ENCODE results near the gene KIAA0513. TPM values are rescaled to one million over a fixed set of nuclear protein-coding genes. Genes with fewer than 3 reads are reported as not detected.

Gene KIAA0513
- total RNA-seq, 4 donors from 2014 or later = 6.2 to 8.4 (median 7.5) TPM

DNA sequence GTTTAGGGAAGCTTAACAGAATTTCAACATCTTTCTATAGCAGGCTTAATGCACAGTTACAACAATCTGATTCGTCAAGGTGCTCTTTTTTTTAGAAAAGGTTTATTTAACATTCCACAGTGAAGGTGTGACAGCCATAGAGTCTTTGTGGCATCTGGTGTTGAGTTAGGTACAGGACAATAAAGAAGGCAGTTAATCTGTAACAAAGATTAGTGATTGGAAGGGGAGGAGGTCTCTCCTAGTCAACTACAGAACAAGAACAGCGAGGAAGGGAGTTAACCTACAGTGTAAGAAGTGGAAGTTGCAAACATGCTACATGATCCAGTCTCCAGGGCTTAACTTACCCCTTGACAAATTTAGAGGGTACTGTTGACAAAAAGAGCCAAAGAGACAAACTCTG lies 13.3 kb upstream of the KIAA0513 start:
- H3K4me1 ChIP-seq = peaks cover 16 to 27% of the 10 kb centered on the region in 2 donors
- no peak for TF ChIP-seq POLR2A (IDR thresholded peaks at IDR 0.05)
- TF ChIP-seq, protein P1, sequence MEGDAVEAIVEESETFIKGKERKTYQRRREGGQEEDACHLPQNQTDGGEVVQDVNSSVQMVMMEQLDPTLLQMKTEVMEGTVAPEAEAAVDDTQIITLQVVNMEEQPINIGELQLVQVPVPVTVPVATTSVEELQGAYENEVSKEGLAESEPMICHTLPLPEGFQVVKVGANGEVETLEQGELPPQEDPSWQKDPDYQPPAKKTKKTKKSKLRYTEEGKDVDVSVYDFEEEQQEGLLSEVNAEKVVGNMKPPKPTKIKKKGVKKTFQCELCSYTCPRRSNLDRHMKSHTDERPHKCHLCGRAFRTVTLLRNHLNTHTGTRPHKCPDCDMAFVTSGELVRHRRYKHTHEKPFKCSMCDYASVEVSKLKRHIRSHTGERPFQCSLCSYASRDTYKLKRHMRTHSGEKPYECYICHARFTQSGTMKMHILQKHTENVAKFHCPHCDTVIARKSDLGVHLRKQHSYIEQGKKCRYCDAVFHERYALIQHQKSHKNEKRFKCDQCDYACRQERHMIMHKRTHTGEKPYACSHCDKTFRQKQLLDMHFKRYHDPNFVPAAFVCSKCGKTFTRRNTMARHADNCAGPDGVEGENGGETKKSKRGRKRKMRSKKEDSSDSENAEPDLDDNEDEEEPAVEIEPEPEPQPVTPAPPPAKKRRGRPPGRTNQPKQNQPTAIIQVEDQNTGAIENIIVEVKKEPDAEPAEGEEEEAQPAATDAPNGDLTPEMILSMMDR (IDR thresholded peaks at IDR 0.05) = no peak
- intact Hi-C loops (cut with DNase I) = no loop called here
- no peaks in the 10 kb centered on the region for H3K36me3 ChIP-seq
- no peak for DNase-seq
- H3K27ac ChIP-seq = no peak overlapping the region
- no peaks in the 10 kb centered on the region for H3K27me3 ChIP-seq
- no peak overlapping the region for H3K4me3 ChIP-seq (replicated peaks in 1 of 3)
- WGBS, 2 donors = 68 to 72% methylated on average over 2 of the region's 2 CpGs
- no peaks in the 10 kb centered on the region for H3K9me3 ChIP-seq

DNA sequence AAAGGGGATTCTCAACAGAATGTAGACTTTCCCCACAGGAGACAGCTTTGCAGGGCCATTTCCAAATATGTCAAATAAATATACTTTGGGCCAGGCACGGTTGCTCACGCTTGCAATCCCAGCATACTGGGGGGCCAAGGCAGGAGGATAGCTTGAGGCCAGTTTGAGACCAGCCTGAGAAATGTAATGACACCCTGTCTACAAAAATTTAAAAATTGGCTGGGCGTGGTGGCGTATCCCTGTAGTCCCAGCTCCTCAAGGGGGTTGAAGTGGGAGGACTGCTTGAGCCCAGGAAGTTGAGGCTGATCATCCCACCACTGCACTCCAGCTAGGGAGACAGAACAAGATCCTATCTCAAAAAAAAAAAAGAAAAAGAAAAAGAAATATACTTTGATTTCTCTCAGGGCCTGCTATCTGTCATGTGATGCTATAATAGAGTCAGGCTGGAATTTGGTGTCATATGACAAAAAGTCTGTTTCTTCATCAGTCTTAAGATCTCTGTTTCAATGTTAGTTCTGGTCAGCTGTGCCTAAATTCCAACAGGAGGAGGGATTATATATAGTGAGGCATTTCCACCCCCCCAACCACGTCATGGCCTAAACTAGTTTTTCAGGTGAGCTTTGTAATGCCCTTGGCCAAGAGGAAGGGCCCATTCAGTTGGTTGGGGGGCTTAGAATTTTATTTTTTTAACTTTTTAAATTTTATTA lies 12.0 kb upstream of the KIAA0513 start:
- WGBS, 2 donors = 84 to 97% methylated on average over 5 of the region's 5 CpGs
- Histone ChIP-seq H3K36me3 (no peaks in the 10 kb centered on the region), H3K27ac (no peak overlapping the region), H3K4me1 (peaks cover 17 to 27% of the 10 kb centered on the region in 2 donors), H3K4me3 (replicated peaks in 1 of 3) (no peak overlapping the region), H3K9me3 (no peaks in the 10 kb centered on the region), H3K27me3 (no peaks in the 10 kb centered on the region)
- TF ChIP-seq, protein P1 (IDR thresholded peaks at IDR 0.05) = no peak
- TF ChIP-seq POLR2A (IDR thresholded peaks at IDR 0.05) = no peak
- no peak for DNase-seq
- intact Hi-C loops (cut with DNase I) = no loop called here

DNA sequence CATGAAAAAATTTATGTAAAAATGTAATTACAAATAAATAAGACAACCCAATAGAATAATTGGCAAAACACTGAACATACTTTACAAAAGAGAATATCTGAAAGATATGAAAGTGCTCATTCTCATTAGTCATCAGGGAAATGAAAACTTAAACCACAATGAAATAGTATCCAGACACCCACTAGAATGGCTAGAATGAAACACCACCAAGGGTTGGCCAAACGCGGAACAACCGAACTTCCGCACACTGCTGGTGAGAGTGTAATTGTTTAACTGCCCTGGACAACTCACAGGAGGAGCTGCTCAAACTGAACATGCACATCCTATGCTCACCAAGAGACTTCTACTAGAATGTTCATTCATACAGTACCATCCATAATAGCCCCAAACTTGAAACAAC lies 10.4 kb upstream of the KIAA0513 start:
- no peaks in the 10 kb centered on the region for H3K36me3 ChIP-seq
- intact Hi-C loops (cut with DNase I) = no loop called here
- H3K4me1 ChIP-seq = peaks cover 13 to 22% of the 10 kb centered on the region in 2 donors
- H3K9me3 ChIP-seq = no peaks in the 10 kb centered on the region
- no peak for TF ChIP-seq POLR2A (IDR thresholded peaks at IDR 0.05)
- TF ChIP-seq, protein P1 (IDR thresholded peaks at IDR 0.05) = no peak
- no peaks in the 10 kb centered on the region for H3K27me3 ChIP-seq
- H3K27ac ChIP-seq = no peak overlapping the region
- no peak for DNase-seq
- no peak overlapping the region for H3K4me3 ChIP-seq (replicated peaks in 1 of 3)
- 70 to 83% methylated on average over 4 of the region's 4 CpGs for WGBS, 2 donors

DNA sequence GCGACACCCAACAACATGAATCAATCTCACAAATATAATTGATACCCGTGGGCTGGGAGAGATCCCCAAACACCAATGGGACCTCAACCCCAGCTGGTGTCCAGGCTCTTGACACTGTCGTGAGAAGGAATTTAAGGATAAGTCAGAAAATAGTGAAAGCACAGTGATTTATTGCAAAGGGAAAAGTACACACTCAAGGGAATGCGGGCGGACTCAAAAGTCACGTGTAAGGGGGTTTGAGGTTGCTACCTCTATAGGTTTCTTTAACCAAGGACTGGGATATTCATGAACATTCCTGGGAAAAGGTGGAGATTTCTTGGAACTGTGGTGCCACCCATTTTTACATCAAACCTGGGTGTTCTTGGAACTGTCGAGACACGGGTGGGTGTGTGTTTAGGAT lies 10.0 kb upstream of the KIAA0513 start:
- H3K4me1 ChIP-seq = peaks cover 13 to 21% of the 10 kb centered on the region in 2 donors
- no peaks in the 10 kb centered on the region for H3K36me3 ChIP-seq
- H3K9me3 ChIP-seq = no peaks in the 10 kb centered on the region
- H3K27me3 ChIP-seq = no peaks in the 10 kb centered on the region
- H3K27ac ChIP-seq = peak overlapping the region in 1 of 3 donors; percentile 89
- no peak for DNase-seq
- no peak overlapping the region for H3K4me3 ChIP-seq (replicated peaks in 1 of 3)
- TF ChIP-seq, protein P1 (IDR thresholded peaks at IDR 0.05) = no peak
- TF ChIP-seq POLR2A (IDR thresholded peaks at IDR 0.05) = no peak
- intact Hi-C loops (cut with DNase I) = no loop called here
- WGBS, 2 donors = 87 to 91% methylated on average over 8 of the region's 8 CpGs

DNA sequence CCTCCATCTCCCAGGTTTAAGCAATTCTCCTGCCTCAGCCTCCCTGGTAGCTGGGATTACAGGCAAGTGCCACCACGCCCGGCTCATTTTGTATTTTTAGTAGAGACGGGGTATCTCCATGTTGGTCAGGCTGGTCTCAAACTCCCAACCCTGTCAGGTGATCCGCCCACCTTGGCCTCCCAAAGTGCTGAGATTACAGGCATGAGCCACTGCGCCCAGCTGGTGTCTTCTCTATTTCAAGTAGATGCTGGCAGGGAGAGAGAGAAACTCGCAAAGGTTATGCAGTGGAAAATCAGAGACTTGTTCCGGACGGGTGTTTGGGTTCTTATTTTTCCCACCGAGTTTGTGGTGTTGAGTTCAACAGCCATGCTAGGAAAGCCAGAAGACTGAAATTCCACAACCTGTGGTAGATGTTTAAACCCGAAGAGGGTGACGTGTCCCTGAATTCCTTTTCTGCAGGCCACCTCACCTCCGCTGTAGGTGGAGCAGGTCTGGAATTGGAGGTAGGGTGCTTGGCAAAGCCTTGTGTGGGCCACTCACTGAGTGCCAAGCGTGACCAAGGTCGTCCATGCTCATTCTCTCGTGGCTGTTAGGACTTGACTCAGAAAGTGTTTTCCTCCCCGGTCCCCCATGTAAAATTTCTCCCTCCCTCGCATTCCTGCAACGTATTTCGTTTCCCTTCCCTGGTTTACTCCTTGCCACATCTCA lies 8.9 kb upstream of the KIAA0513 start:
- H3K27me3 ChIP-seq = no peaks in the 10 kb centered on the region
- H3K4me1 ChIP-seq = peaks cover 13 to 21% of the 10 kb centered on the region in 2 donors
- peak overlapping the region; percentile 79 to 89 (median 85) for H3K27ac ChIP-seq
- no peaks in the 10 kb centered on the region for H3K9me3 ChIP-seq
- WGBS, 2 donors = 49 to 56% methylated on average over 19 of the region's 19 CpGs
- no peaks in the 10 kb centered on the region for H3K36me3 ChIP-seq
- intact Hi-C loops (cut with DNase I) = no loop called here
- H3K4me3 ChIP-seq (replicated peaks in 1 of 3) = no peak overlapping the region
- DNase-seq = peak; percentile 91 to 93
- TF ChIP-seq POLR2A (IDR thresholded peaks at IDR 0.05) = peak in 1 of 2 donors; percentile 54
- TF ChIP-seq, protein P1 (IDR thresholded peaks at IDR 0.05) = no peak

All from thyroid gland (tissue), 4 donors.